Psoas muscle (tissue), 8 donors: Measurements from ENCODE around the gene FARP1. TPM values are rescaled to one million over a fixed set of nuclear protein-coding genes. Genes with fewer than 3 reads are reported as not detected.

Experiments
- ATAC-seq, 4 donors: fragments of 200-7000 bp; cut with Tn5 transposase; one replicate each; pipeline ENCODE4 v1.9.1; 2020; ENCODE audit warnings: moderate library complexity in 3 of 4, mild to moderate bottlenecking in 2 of 4
- DNase-seq, 2 donors: peaks; one replicate each; pipeline ENCODE4 v3.0.0-alpha.2; 2020
- H3K27ac ChIP-seq: fragments of 200-600 bp; one replicate; pipeline ENCODE4 v1.8.0; 2022
- H3K27me3 ChIP-seq, 3 donors: fragments of 200-600 bp in 1 of 3; one replicate each; pipeline versions ENCODE4 v1.6.1 to v1.8.0; 2013 to 2022; ENCODE audit warnings: low read length in 2 of 3, mild to moderate bottlenecking in 2 of 3, moderate library complexity in 1 of 3; ENCODE audit not compliant: insufficient read depth in 3 of 3
- H3K36me3 ChIP-seq, 2 donors: fragments of 200-600 bp in 1 of 2; one replicate each; pipeline versions ENCODE4 v1.6.1 to v1.8.0; 2013 to 2022; ENCODE audit warnings: low read depth in 1 of 2, mild to moderate bottlenecking in 1 of 2, moderate library complexity in 1 of 2; ENCODE audit not compliant: insufficient read depth in 1 of 2
- H3K4me1 ChIP-seq: fragments of 200-600 bp; one replicate; pipeline ENCODE4 v1.8.0; 2022
- H3K4me3 ChIP-seq: fragments of 200-600 bp; one replicate; pipeline ENCODE4 v1.8.0; 2022; ENCODE audit warnings: mild to moderate bottlenecking
- H3K9me3 ChIP-seq: fragments of 200-600 bp; one replicate; pipeline ENCODE4 v1.8.0; 2022
- CTCF ChIP-seq: fragments of 200-600 bp; IDR thresholded peaks from one replicate; pipeline ENCODE4 v1.8.0; 2022; ENCODE audit warnings: antibody characterized with exemption
- WGBS, 3 donors: extraction: QIAGEN DNeasy Blood & Tissue Kit; methylation state at CpG; one replicate each; pipeline versions ENCODE4 v1.1.6 to v1.1.7; 2013; 5-methylcytosine and 5-hydroxymethylcytosine counted together
- intact Hi-C, 2 donors: fragments of 100-400 bp; cut with DNase I; formaldehyde crosslinking; loops; one replicate each; pipeline versions ENCODE4 v1.11.0 to v1.14.2; 2022
- polyA plus RNA-seq, 3 donors: library from polyadenylated mRNA; stranded (reverse); fragments of 200-250 nt; gene quantifications; one replicate each; pipeline ENCODE4 v1.2.3, GENCODE V29; 2013
- total RNA-seq, 4 donors: library from RNA; stranded (reverse); fragmentation: NEBNext Ultra II Directional in 2 of 4; extraction: Animal tissue kit (Norgen Biotek cat#: 25700) in 2 of 4; gene quantifications; one replicate each; pipeline versions ENCODE4 v1.2.1 to v1.2.4, GENCODE V29; 2021 to 2023
- donor health status: healthy with polysubstance abuse.
- donor health status: DM: no; HTN: no; CAD: no; lungs with moderate emphysema.
- donor health status: Bipolar disorder and iron deficiency.
- donor health status: healthy.
- donor health status: DM: yes; HTN: yes; CAD: no.
- donor health status: DM: no; HTN: no; CAD: no.
- donor health status: DM: no; HTN: no; CAD: no.
- donor health status: DM: yes; HTN: yes; CAD: no.

FARP1 gene
- total and polyA plus RNA-seq, 7 donors, result 5.7 to 19.4 (median 9.2) TPM

- Histone ChIP-seq H3K4me3 (no peak overlapping the region), H3K27me3 (no peaks in the 10 kb centered on the region), H3K27ac (no peak overlapping the region), H3K4me1 (no peaks in the 10 kb centered on the region), H3K36me3 (no peaks in the 10 kb centered on the region), H3K9me3 (no peaks in the 10 kb centered on the region)
- WGBS, 3 donors, result 71 to 88% (median 79%) methylated on average over 5 of the region's 5 CpGs
- DNase-seq (no peak), ATAC-seq (no peak)
- intact Hi-C loops, result no loop called here
- TF ChIP-seq CTCF, result no peak
Measured at GRCh38 chr13:98110749-98111148, 32.1 kb upstream of the FARP1 start.

GRCh38 chr13:98111168-98112098 lies 31.5 kb upstream of the FARP1 start:
- intact Hi-C loops, result no loop called here
- Histone ChIP-seq H3K36me3 (no peaks in the 10 kb centered on the region), H3K27me3 (no peaks in the 10 kb centered on the region), H3K9me3 (no peaks in the 10 kb centered on the region), H3K4me3 (no peak overlapping the region), H3K4me1 (no peaks in the 10 kb centered on the region), H3K27ac (no peak overlapping the region)
- WGBS, 3 donors, result 75 to 83% (median 82%) methylated on average over 10 of the region's 10 CpGs
- no peak for DNase-seq
- ATAC-seq, result no peak
- no peak for TF ChIP-seq CTCF

GRCh38 chr13:98112456-98112855 lies 30.4 kb upstream of the FARP1 start:
- 93 to 98% (median 96%) methylated on average over 3 of the region's 3 CpGs for WGBS, 3 donors
- Histone ChIP-seq H3K27me3 (no peaks in the 10 kb centered on the region), H3K9me3 (no peaks in the 10 kb centered on the region), H3K4me1 (no peaks in the 10 kb centered on the region), H3K27ac (no peak overlapping the region), H3K4me3 (no peak overlapping the region), H3K36me3 (no peaks in the 10 kb centered on the region)
- TF ChIP-seq CTCF, result no peak
- DNase-seq, result no peak
- no peak for ATAC-seq
- intact Hi-C loops, result no loop called here

- no peak for DNase-seq
- Histone ChIP-seq H3K27ac (no peak overlapping the region), H3K4me1 (no peaks in the 10 kb centered on the region), H3K9me3 (no peaks in the 10 kb centered on the region), H3K36me3 (no peaks in the 10 kb centered on the region), H3K27me3 (no peaks in the 10 kb centered on the region), H3K4me3 (no peak overlapping the region)
- no peak for ATAC-seq
- intact Hi-C loops, result no loop called here
- no peak for TF ChIP-seq CTCF
Measured at GRCh38 chr13:98118865-98119264, 24.0 kb upstream of the FARP1 start.
